SU-DHL-6 (cell line): Measurements from ENCODE around the gene DIAPH2.

Experiments
- H2AFZ ChIP-seq: fragments of 200-600 bp; sonication (generic); 2 replicates; pipeline ENCODE4 v1.6.1; 2014; ENCODE audit warnings: low read depth, mild to moderate bottlenecking, moderate library complexity, mixed read lengths, antibody characterized with exemption, low read length; ENCODE audit not compliant: severe bottlenecking
- H3F3A ChIP-seq: fragments of 200-600 bp; shearing (Covaris generic); 2 replicates; pipeline ENCODE4 v1.6.0; 2016; ENCODE audit warnings: antibody characterized with exemption, mild to moderate bottlenecking; ENCODE audit not compliant: insufficient read depth
- H3K27ac ChIP-seq: fragments of 200-600 bp; sonication (generic); 2 replicates; pipeline ENCODE4 v1.5.1; 2016; ENCODE audit warnings: low read depth, mild to moderate bottlenecking, low read length, moderate library complexity, mixed read lengths
- H3K27me3 ChIP-seq: fragments of 200-600 bp; sonication (generic), shearing (Covaris generic); 2 replicates; pipeline ENCODE4 v1.6.0; 2014; ENCODE audit warnings: mild to moderate bottlenecking, low read length
- H3K36me3 ChIP-seq: fragments of 200-600 bp; sonication (generic); 2 replicates; pipeline ENCODE4 v1.6.1; 2014; ENCODE audit warnings: mild to moderate bottlenecking, low read length, mixed read lengths
- H3K4me2 ChIP-seq: fragments of 300-600, 200-600 bp; shearing (Covaris generic), sonication (generic); 2 replicates; pipeline ENCODE4 v1.6.0; 2014; ENCODE audit warnings: low read length, low read depth, mild to moderate bottlenecking; ENCODE audit not compliant: poor library complexity, severe bottlenecking
- H3K4me3 ChIP-seq: fragments of 200-600 bp; sonication (generic); 2 replicates; pipeline ENCODE4 v1.5.1; 2014; ENCODE audit warnings: antibody characterized with exemption, low read length, mild to moderate bottlenecking, mixed read lengths; ENCODE audit not compliant: insufficient read depth, poor library complexity, severe bottlenecking
- H3K79me2 ChIP-seq: fragments of 200-600 bp; sonication (generic); 2 replicates; pipeline ENCODE4 v1.6.1; 2014; ENCODE audit warnings: mild to moderate bottlenecking, low read length, moderate library complexity; ENCODE audit not compliant: insufficient read depth
- H3K9ac ChIP-seq: fragments of 200-600 bp; sonication (generic); 2 replicates; pipeline ENCODE4 v1.7.0; 2014; ENCODE audit warnings: mild to moderate bottlenecking, low read length
- H3K9me2 ChIP-seq: fragments of 200-600 bp; sonication (generic); replicated peaks from 2 replicates; pipeline ENCODE4 v1.6.1; 2014; ENCODE audit warnings: low read length; ENCODE audit not compliant: insufficient read depth
- H3K9me3 ChIP-seq: fragments of 200-600 bp; sonication (generic); 2 replicates; pipeline ENCODE4 v1.6.1; 2014; ENCODE audit warnings: low read length, mixed read lengths; ENCODE audit not compliant: insufficient read depth
- H4K20me1 ChIP-seq: fragments of 200-600 bp; sonication (generic); 2 replicates; pipeline ENCODE4 v1.6.1; 2014; ENCODE audit warnings: low read depth, mild to moderate bottlenecking, antibody characterized with exemption, low read length, moderate library complexity, mixed read lengths
- CTCF ChIP-seq: fragments of 200-600 bp; sonication (generic); IDR thresholded peaks from one replicate; pipeline ENCODE4 v1.5.1; 2017; ENCODE audit warnings: antibody characterized with exemption, mild to moderate bottlenecking, low read length, moderate library complexity; ENCODE audit not compliant: insufficient read depth, poor library complexity, severe bottlenecking
- EZH2phosphoT487 ChIP-seq: fragments of 200-600 bp; sonication (generic), shearing (Covaris generic); conservative IDR thresholded peaks from 2 replicates; pipeline ENCODE4 v1.6.1; 2018; ENCODE audit warnings: mild to moderate bottlenecking, antibody characterized with exemption, low read length, moderate library complexity, mixed read lengths

DIAPH2 gene

GRCh38 chrX:96918864-96919263 is 234.2 kb downstream of the DIAPH2 start:
- H2AFZ ChIP-seq = no peak overlapping the region
- no peak for TF ChIP-seq EZH2phosphoT487
- TF ChIP-seq CTCF = no peak
- H3K9ac ChIP-seq = no peak overlapping the region
- H3K4me3 ChIP-seq = no peak overlapping the region
- H3K79me2 ChIP-seq = no peaks in the 10 kb centered on the region
- no peaks in the 10 kb centered on the region for H3K9me2 ChIP-seq
- H3K4me2 ChIP-seq = no peak overlapping the region
- H3K27ac ChIP-seq = no peak overlapping the region
- H3K27me3 ChIP-seq = no peaks in the 10 kb centered on the region
- no peaks in the 10 kb centered on the region for H3K36me3 ChIP-seq
- H3K9me3 ChIP-seq = no peaks in the 10 kb centered on the region
- H3F3A ChIP-seq = no peaks in the 10 kb centered on the region
- H4K20me1 ChIP-seq = no peaks in the 10 kb centered on the region

GRCh38 chrX:96919672-96920071 is 235.0 kb downstream of the DIAPH2 start:
- H3K36me3 ChIP-seq = no peaks in the 10 kb centered on the region
- no peaks in the 10 kb centered on the region for H3F3A ChIP-seq
- no peaks in the 10 kb centered on the region for H3K79me2 ChIP-seq
- no peak for TF ChIP-seq EZH2phosphoT487
- no peak for TF ChIP-seq CTCF
- no peaks in the 10 kb centered on the region for H4K20me1 ChIP-seq
- H2AFZ ChIP-seq = no peak overlapping the region
- H3K9ac ChIP-seq = no peak overlapping the region
- no peak overlapping the region for H3K27ac ChIP-seq
- no peaks in the 10 kb centered on the region for H3K27me3 ChIP-seq
- no peaks in the 10 kb centered on the region for H3K9me2 ChIP-seq
- H3K4me2 ChIP-seq = no peak overlapping the region
- H3K9me3 ChIP-seq = no peaks in the 10 kb centered on the region
- no peak overlapping the region for H3K4me3 ChIP-seq

GRCh38 chrX:96924581-96924980 is 239.9 kb downstream of the DIAPH2 start:
- Histone ChIP-seq H3K9me3 (no peaks in the 10 kb centered on the region), H3K9me2 (no peaks in the 10 kb centered on the region), H3F3A (no peaks in the 10 kb centered on the region), H3K36me3 (no peaks in the 10 kb centered on the region), H3K79me2 (no peaks in the 10 kb centered on the region), H3K4me3 (no peak overlapping the region), H3K4me2 (no peak overlapping the region), H3K27me3 (no peaks in the 10 kb centered on the region), H4K20me1 (no peaks in the 10 kb centered on the region), H3K9ac (no peak overlapping the region), H3K27ac (no peak overlapping the region), H2AFZ (no peak overlapping the region)
- TF ChIP-seq CTCF = no peak

GRCh38 chrX:96929036-96929435 is 244.4 kb downstream of the DIAPH2 start:
- H3K9ac ChIP-seq = no peak overlapping the region
- H3K4me2 ChIP-seq = no peak overlapping the region
- H3K36me3 ChIP-seq = no peaks in the 10 kb centered on the region
- TF ChIP-seq CTCF (no peak), EZH2phosphoT487 (no peak)
- no peak overlapping the region for H3K4me3 ChIP-seq
- H3K27ac ChIP-seq = no peak overlapping the region
- H3K79me2 ChIP-seq = no peaks in the 10 kb centered on the region
- no peaks in the 10 kb centered on the region for H3K27me3 ChIP-seq
- no peaks in the 10 kb centered on the region for H3K9me3 ChIP-seq
- H3K9me2 ChIP-seq = no peaks in the 10 kb centered on the region
- no peaks in the 10 kb centered on the region for H4K20me1 ChIP-seq
- no peaks in the 10 kb centered on the region for H3F3A ChIP-seq
- no peak overlapping the region for H2AFZ ChIP-seq
